GM12878 (cell line): ENCODE data around the gene ZNF232. TPM values are rescaled to one million over a fixed set of nuclear protein-coding genes. Genes with fewer than 3 reads are reported as not detected.
"Not testable (repeated sequence)": the region's sequence is repeated elsewhere in the genome, so short reads cannot be mapped to it uniquely, and the experiment has no call there.

ENCODE experiments used
- ATAC-seq: fragments of 200-7000 bp; cut with Tn5 transposase; 3 replicates; pipeline ENCODE4 v1.9.1; 2020; ENCODE audit warnings: mild to moderate bottlenecking, moderate library complexity
- BruUV-seq: library from RNA; stranded (reverse); fragments of 400-500 nt; replicated peaks from 2 replicates; lab custom pipeline; 2021; lab: Mats Ljungman, UMichigan
- CTCF ChIA-PET: fragments of 300-600 bp; sonication (Branson Sonifier 250); formaldehyde crosslinking; extraction: SDS; loops from one replicate; lab custom pipeline; 2021; ENCODE audit warnings: inconsistent platforms; lab: Yijun Ruan, JAX
- POLR2A ChIA-PET: fragments of 350-600 bp; formaldehyde crosslinking; extraction: SDS; loops from one replicate; lab custom pipeline; 2021; ENCODE audit warnings: inconsistent platforms; lab: Charles Lee
- RAD21 ChIA-PET: fragments of 300-600 bp; sonication (Branson Sonifier 250); formaldehyde crosslinking; loops from one replicate; lab custom pipeline; 2023; ENCODE audit warnings: antibody characterized with exemption; ENCODE audit not compliant: unreplicated experiment; lab: Charles Lee
- SMC1A ChIA-PET: fragments of 300-600 bp; sonication (Branson Sonifier 250); formaldehyde crosslinking; loops from one replicate; lab custom pipeline; 2023; ENCODE audit not compliant: unreplicated experiment, uncharacterized antibody; lab: Charles Lee
- DNase-seq: peaks from one replicate; pipeline ENCODE4 v3.0.0-alpha.2; 2011; ENCODE audit warnings: low read depth, low spot score
- FAIRE-seq: peaks from 3 replicates; lab custom pipeline; 2011; peaks lifted over from hg19 to GRCh38; lab: Jason Lieb, UNC
- H2AFZ ChIP-seq: 2 replicates; pipeline ENCODE4 v1.6.0; 2011; ENCODE audit warnings: low read depth, low read length, control low read depth; ENCODE audit not compliant: control insufficient read depth
- H3K27ac ChIP-seq: 2 replicates; pipeline ENCODE4 v1.5.1; 2011; ENCODE audit warnings: control low read depth; ENCODE audit not compliant: control insufficient read depth, insufficient read depth
- H3K27me3 ChIP-seq, 2 experiments: replicated peaks in 1 of 2; 2 replicates each; pipeline versions ENCODE4 v1.6.0 to v1.6.1; 2011; ENCODE audit warnings: low read length in 1 of 2; ENCODE audit not compliant: control insufficient read depth in 2 of 2, insufficient read depth in 2 of 2
- H3K36me3 ChIP-seq, 2 experiments: 2 replicates each; pipeline ENCODE4 v1.5.1; 2011; ENCODE audit warnings: low read length in 1 of 2; ENCODE audit not compliant: control insufficient read depth in 2 of 2, insufficient read depth in 2 of 2
- H3K4me1 ChIP-seq: 2 replicates; pipeline ENCODE4 v1.6.1; 2011; ENCODE audit warnings: mild to moderate bottlenecking, low read length, moderate library complexity, mixed read lengths; ENCODE audit not compliant: control insufficient read depth, insufficient read depth
- H3K4me2 ChIP-seq: 2 replicates; pipeline ENCODE4 v1.6.0; 2011; ENCODE audit warnings: control low read depth; ENCODE audit not compliant: control insufficient read depth, insufficient read depth
- H3K4me3 ChIP-seq: fragments of 200-600 bp; sonication (generic); 2 replicates; pipeline ENCODE4 v1.5.1; 2016
- H3K79me2 ChIP-seq: 2 replicates; pipeline ENCODE4 v1.6.0; 2011; ENCODE audit warnings: low read length; ENCODE audit not compliant: control insufficient read depth, insufficient read depth
- H3K9ac ChIP-seq: 2 replicates; pipeline ENCODE4 v1.8.0; 2011; ENCODE audit warnings: low read length, control low read depth, mixed read lengths; ENCODE audit not compliant: control insufficient read depth, insufficient read depth
- H3K9me3 ChIP-seq: replicated peaks from 3 replicates; pipeline ENCODE4 v1.5.1; 2011; ENCODE audit warnings: mild to moderate bottlenecking, low read length; ENCODE audit not compliant: control insufficient read depth, insufficient read depth
- H4K20me1 ChIP-seq: 2 replicates; pipeline ENCODE4 v1.6.0; 2011; ENCODE audit not compliant: control insufficient read depth, insufficient read depth
- ATF2 ChIP-seq: IDR thresholded peaks from 2 replicates; pipeline ENCODE4 v1.6.1; 2012; ENCODE audit warnings: low read length, inconsistent platforms
- CEBPB ChIP-seq, 2 experiments: fragments of 150-350 bp in 1 of 2; IDR thresholded peaks; 2 replicates each; pipeline ENCODE4 v1.6.1; 2012 to 2014; ENCODE audit warnings: low read depth in 2 of 2, low read length in 2 of 2, borderline replicate concordance in 1 of 2, inconsistent platforms in 1 of 2
- CREM ChIP-seq: IDR thresholded peaks from 2 replicates; pipeline ENCODE4 v1.6.1; 2014; ENCODE audit warnings: antibody characterized with exemption, low read depth
- FOXM1 ChIP-seq: IDR thresholded peaks from 2 replicates; pipeline ENCODE4 v1.6.1; 2012; ENCODE audit warnings: low read depth, mild to moderate bottlenecking, inconsistent platforms, low read length, moderate library complexity
- HCFC1 ChIP-seq: fragments of 150-350 bp; IDR thresholded peaks from 2 replicates; pipeline ENCODE4 v1.6.1; 2014; ENCODE audit warnings: low read length
- IRF3 ChIP-seq: fragments of 450-650 bp; IDR thresholded peaks from 2 replicates; pipeline ENCODE4 v1.6.1; 2014; ENCODE audit warnings: mild to moderate bottlenecking
- IRF5 ChIP-seq: fragments of 450-650 bp; IDR thresholded peaks from 2 replicates; pipeline ENCODE4 v1.6.1; 2017; ENCODE audit warnings: borderline replicate concordance
- MYB ChIP-seq: fragments of 150-350 bp; IDR thresholded peaks from 2 replicates; pipeline ENCODE4 v1.6.1; 2014; ENCODE audit warnings: mild to moderate bottlenecking, low read depth, low read length, borderline replicate concordance
- NFIC ChIP-seq: IDR thresholded peaks from 2 replicates; pipeline ENCODE4 v1.6.1; 2012; ENCODE audit warnings: low read depth, mild to moderate bottlenecking, inconsistent platforms, low read length, moderate library complexity
- NFXL1 ChIP-seq: fragments of 450-650 bp; IDR thresholded peaks from 2 replicates; pipeline ENCODE4 v1.6.1; 2017; ENCODE audit warnings: antibody characterized with exemption, mild to moderate bottlenecking, borderline replicate concordance
- POLR2AphosphoS2 ChIP-seq: IDR thresholded peaks from 2 replicates; pipeline ENCODE4 v1.6.1; 2011; ENCODE audit warnings: low read depth, mild to moderate bottlenecking, low read length, improper control_type of control experiment, moderate library complexity
- SMAD5 ChIP-seq: IDR thresholded peaks from 2 replicates; pipeline ENCODE4 v1.6.1; 2016; ENCODE audit warnings: antibody characterized with exemption, low read depth
- STAT1 ChIP-seq: fragments of 450-650 bp; conservative IDR thresholded peaks from 2 replicates; pipeline ENCODE4 v1.6.1; 2014; ENCODE audit warnings: antibody characterized with exemption, mild to moderate bottlenecking
- TBL1XR1 ChIP-seq: IDR thresholded peaks from 2 replicates; pipeline ENCODE4 v1.6.1; 2012; ENCODE audit warnings: low read depth, low read length, improper control_type of control experiment
- TCF3 ChIP-seq: IDR thresholded peaks from 2 replicates; pipeline ENCODE4 v1.6.1; 2012; ENCODE audit warnings: low read depth, mild to moderate bottlenecking, low read length, borderline replicate concordance; ENCODE audit not compliant: insufficient read depth
- ZNF274 ChIP-seq: IDR thresholded peaks from one replicate; pipeline ENCODE4 v1.8.0; 2011; ENCODE audit not compliant: insufficient read length, insufficient read depth
- ZSCAN29 ChIP-seq: fragments of 450-650 bp; IDR thresholded peaks from 2 replicates; pipeline ENCODE4 v1.6.1; 2017; ENCODE audit warnings: mild to moderate bottlenecking, moderate library complexity
- WGBS: methylation state at CpG from one replicate; pipeline ENCODE4 v1.1.6; 2016; ENCODE audit warnings: low lambda C conversion rate; ENCODE audit not compliant: insufficient replicate concordance, insufficient coverage; ENCODE audit errors: missing lambda C conversion rate; 5-methylcytosine and 5-hydroxymethylcytosine counted together
- in situ Hi-C: fragments of 300-500 bp; cut with MboI; formaldehyde crosslinking; loops from 9 replicates; pipeline ENCODE4 v1.14.3; 2018; ENCODE audit warnings: mixed read lengths
- intact Hi-C: fragments of 100-400 bp; cut with micrococcal nuclease; formaldehyde crosslinking; loops from one replicate; pipeline ENCODE4 v1.14.2; 2022; ENCODE audit not compliant: unreplicated experiment
- polyA plus RNA-seq, 11 experiments: library from polyadenylated mRNA; depleted of rRNA in 4 of 11; unstranded in 6 of 11; stranded (reverse) in 5 of 11; fragments of >200 nt; fragmentation: Nextera tagmentation in 4 of 11; fragmentation: Illumina TruSeq in 1 of 11; extraction: Ambion mirVana in 4 of 11; extraction: Trizol in 1 of 11; gene quantifications; 1 replicate in 1 of 11; 2 replicates in 10 of 11; pipeline versions ENCODE4 v1.2.1 to v1.2.3, GENCODE V29; 2011 to 2016; ENCODE audit warnings: inconsistent platforms in 2 of 11, missing spikeins in 2 of 11, low read depth in 1 of 11
- total RNA-seq, 4 experiments: library from RNA; depleted of rRNA in 3 of 4; stranded (reverse); fragments of >200 nt in 3 of 4; fragmentation: Illumina TruSeq in 1 of 4; extraction: Trizol in 1 of 4; gene quantifications; 2 replicates each; pipeline versions ENCODE4 v1.2.1 to v1.2.3, GENCODE V29; 2013 to 2021

ZNF232 gene
- total and polyA plus RNA-seq, 10 of the 15 experiments (the other 5 are each of a cell fraction or from before 2014, with no cell fraction given), result 10.1 to 15.7 (median 12.9) TPM

- TF ChIP-seq NFXL1, result no peak
- no peak; the same call in 1 of the 2 replicates for TF ChIP-seq ZSCAN29
- TF ChIP-seq TBL1XR1, result 0 out of 2 replicates have a peak, but pooled peaks have one; percentile 21
- peak; percentile 76; the same call in 1 of the 2 replicates for TF ChIP-seq STAT1
- no peak for TF ChIP-seq CEBPB (IDR thresholded peaks at IDR 0.05; ENCODE audit: borderline replicate concordance in 1 of 2, low read depth in 2 of 2, low read length in 2 of 2)
- no peak for TF ChIP-seq TCF3
- peak; percentile 79 for TF ChIP-seq HCFC1
- no peak for TF ChIP-seq ZNF274
- no peak for TF ChIP-seq SMAD5
- no peak for TF ChIP-seq ATF2
- no peak for TF ChIP-seq POLR2AphosphoS2
- TF ChIP-seq IRF5, result no peak
- TF ChIP-seq NFIC, result no peak
- TF ChIP-seq MYB, result peak; percentile 89
- no peak for TF ChIP-seq FOXM1
- no peak for TF ChIP-seq IRF3
- peak; percentile 47; the same call in 1 of the 2 replicates for TF ChIP-seq CREM
Observed at GRCh38 chr17:5111402-5112204, at the start of gene ZNF232 (continued).

- intact Hi-C loops, H3K36me3 ChIP-seq, H4K20me1 ChIP-seq, H3K4me2 ChIP-seq, H3K79me2 ChIP-seq, H3K9me3 ChIP-seq, H2AFZ ChIP-seq, H3K27ac ChIP-seq, H3K27me3 ChIP-seq, H3K4me3 ChIP-seq, H3K9ac ChIP-seq, FAIRE-seq, DNase-seq, POLR2A ChIA-PET, H3K4me1 ChIP-seq, ATAC-seq, RAD21 ChIA-PET, BruUV-seq, in situ Hi-C loops: not testable (repeated sequence)
- 83% methylated on average over 1 of the region's 1 CpG for WGBS
- SMC1A ChIA-PET, result interaction anchor here (1.0 to 1.4 kb wide), 3 partner anchors 12 to 46 kb away, joined by 3 read pairs; no protein-coding TSS in a partner anchor
- CTCF ChIA-PET, result interaction anchor here (0.9 kb wide), 1 partner anchor 211 kb away, joined by 3 read pairs; no protein-coding TSS in a partner anchor
Observed at GRCh38 chr17:5160702-5161101, 49.0 kb upstream of the ZNF232 start.
